Esophagus squamous epithelium (tissue), 4 donors: ENCODE data around the gene SUDS3.

Experiments used
- CTCF ChIP-seq, 6 experiments: fragments of 450-650 bp in 4 of 6; fragments of 200-600 bp in 2 of 6; sonication (generic) in 2 of 6; IDR thresholded peaks; one replicate each; pipeline ENCODE4 v1.5.1; 2016 to 2019; ENCODE audit warnings: antibody characterized with exemption in 6 of 6, mild to moderate bottlenecking in 4 of 6, moderate library complexity in 4 of 6
- POLR2A ChIP-seq, 4 donors: fragments of 450-650 bp; IDR thresholded peaks; one replicate each; pipeline ENCODE4 v1.6.1; 2017; ENCODE audit warnings: antibody characterized with exemption in 4 of 4, mild to moderate bottlenecking in 4 of 4, moderate library complexity in 3 of 4

GRCh38 chr12:118398524-118398923, 22.2 kb downstream of the SUDS3 start:
- TF ChIP-seq CTCF (IDR thresholded peaks at IDR 0.05), result no peak
- TF ChIP-seq POLR2A (IDR thresholded peaks at IDR 0.05), result no peak
